ENCODE results near the gene PDZRN4. TPM values are rescaled to one million over a fixed set of nuclear protein-coding genes. Genes with fewer than 3 reads are reported as not detected.

The PDZRN4 gene
- total RNA-seq, 4 donors from 2014 or later: 22.8 to 197 (median 176) TPM

- H3K27me3 ChIP-seq: no peaks in the 10 kb centered on the region
- no peaks in the 10 kb centered on the region for H3K4me1 ChIP-seq
- H3K4me3 ChIP-seq: no peak overlapping the region
- DNase-seq (ENCODE audit: low spot score in 2 of 2): no peak
- 64 to 66% methylated on average over 4 of the region's 4 CpGs for WGBS, 2 donors
- no peak for TF ChIP-seq EP300 (IDR thresholded peaks at IDR 0.05)
- TF ChIP-seq CTCF (IDR thresholded peaks at IDR 0.05): no peak
- no peak for TF ChIP-seq POLR2A (IDR thresholded peaks at IDR 0.05)
- H3K36me3 ChIP-seq: peaks cover 0 to 15% (median 0%) of the 10 kb centered on the region in 3 donors
- no peaks in the 10 kb centered on the region for H3K9me3 ChIP-seq
- H3K27ac ChIP-seq: no peak overlapping the region
These were observed 321.3 kb downstream of the PDZRN4 start for GRCh38 chr12:41509271-41510055.

- WGBS, 2 donors: 50 to 67% methylated on average over 2 of the region's 2 CpGs
- DNase-seq (ENCODE audit: low spot score in 2 of 2): no peak
- H3K9me3 ChIP-seq: no peaks in the 10 kb centered on the region
These were observed 322.4 kb downstream of the PDZRN4 start for GRCh38 chr12:41510470-41510869.

GRCh38 chr12:41511247-41511646 is 323.1 kb downstream of the PDZRN4 start:
- TF ChIP-seq CTCF (IDR thresholded peaks at IDR 0.05): no peak
- H3K27ac ChIP-seq: no peak overlapping the region
- no peak overlapping the region for H3K4me3 ChIP-seq
- no peaks in the 10 kb centered on the region for H3K27me3 ChIP-seq
- no peak for DNase-seq (ENCODE audit: low spot score in 2 of 2)
- H3K9me3 ChIP-seq: no peaks in the 10 kb centered on the region
- H3K4me1 ChIP-seq: no peaks in the 10 kb centered on the region
- H3K36me3 ChIP-seq: peaks cover 0 to 15% (median 0%) of the 10 kb centered on the region in 3 donors
- 59 to 65% methylated on average over 1 of the region's 1 CpG for WGBS, 2 donors

More at GRCh38 chr12:41510470-41510869, 322.4 kb downstream of the PDZRN4 start:
- H3K36me3 ChIP-seq: peaks cover 0 to 15% (median 0%) of the 10 kb centered on the region in 3 donors
- no peak overlapping the region for H3K27ac ChIP-seq
- H3K27me3 ChIP-seq: no peaks in the 10 kb centered on the region
- no peaks in the 10 kb centered on the region for H3K4me1 ChIP-seq
- no peak for TF ChIP-seq CTCF (IDR thresholded peaks at IDR 0.05)
- no peak for TF ChIP-seq POLR2A (IDR thresholded peaks at IDR 0.05)
- TF ChIP-seq EP300 (IDR thresholded peaks at IDR 0.05): no peak
- no peak overlapping the region for H3K4me3 ChIP-seq

GRCh38 chr12:41512497-41512896 is 324.4 kb downstream of the PDZRN4 start:
- 82 to 88% methylated on average over 2 of the region's 2 CpGs for WGBS, 2 donors
- Histone ChIP-seq H3K4me1 (no peaks in the 10 kb centered on the region), H3K9me3 (no peaks in the 10 kb centered on the region), H3K36me3 (peaks cover 0 to 6% (median 0%) of the 10 kb centered on the region in 3 donors), H3K27ac (no peak overlapping the region), H3K4me3 (no peak overlapping the region), H3K27me3 (no peaks in the 10 kb centered on the region)
- TF ChIP-seq EP300 (IDR thresholded peaks at IDR 0.05) (no peak), CTCF (IDR thresholded peaks at IDR 0.05) (no peak), POLR2A (IDR thresholded peaks at IDR 0.05) (no peak)
- no peak for DNase-seq (ENCODE audit: low spot score in 2 of 2)

GRCh38 chr12:41514021-41514777 is 326.1 kb downstream of the PDZRN4 start:
- no peaks in the 10 kb centered on the region for H3K36me3 ChIP-seq
- no peaks in the 10 kb centered on the region for H3K9me3 ChIP-seq
- TF ChIP-seq POLR2A (IDR thresholded peaks at IDR 0.05): no peak
- no peak for TF ChIP-seq CTCF (IDR thresholded peaks at IDR 0.05)
- no peak for TF ChIP-seq EP300 (IDR thresholded peaks at IDR 0.05)
- no peaks in the 10 kb centered on the region for H3K27me3 ChIP-seq
- 63 to 71% methylated on average over 4 of the region's 4 CpGs for WGBS, 2 donors
- H3K4me1 ChIP-seq: no peaks in the 10 kb centered on the region
- no peak for DNase-seq (ENCODE audit: low spot score in 2 of 2)
- no peak overlapping the region for H3K27ac ChIP-seq
- H3K4me3 ChIP-seq: no peak overlapping the region

Measured in tibial nerve (tissue), 4 donors.